Raji (cell line): ENCODE data around the gene FLNB.

ENCODE experiments used
- POLR2A ChIP-seq: IDR thresholded peaks from 2 replicates; pipeline ENCODE4 v1.6.1; 2011; ENCODE audit warnings: low read depth, low read length, control low read depth; ENCODE audit not compliant: insufficient read depth

FLNB gene

DNA sequence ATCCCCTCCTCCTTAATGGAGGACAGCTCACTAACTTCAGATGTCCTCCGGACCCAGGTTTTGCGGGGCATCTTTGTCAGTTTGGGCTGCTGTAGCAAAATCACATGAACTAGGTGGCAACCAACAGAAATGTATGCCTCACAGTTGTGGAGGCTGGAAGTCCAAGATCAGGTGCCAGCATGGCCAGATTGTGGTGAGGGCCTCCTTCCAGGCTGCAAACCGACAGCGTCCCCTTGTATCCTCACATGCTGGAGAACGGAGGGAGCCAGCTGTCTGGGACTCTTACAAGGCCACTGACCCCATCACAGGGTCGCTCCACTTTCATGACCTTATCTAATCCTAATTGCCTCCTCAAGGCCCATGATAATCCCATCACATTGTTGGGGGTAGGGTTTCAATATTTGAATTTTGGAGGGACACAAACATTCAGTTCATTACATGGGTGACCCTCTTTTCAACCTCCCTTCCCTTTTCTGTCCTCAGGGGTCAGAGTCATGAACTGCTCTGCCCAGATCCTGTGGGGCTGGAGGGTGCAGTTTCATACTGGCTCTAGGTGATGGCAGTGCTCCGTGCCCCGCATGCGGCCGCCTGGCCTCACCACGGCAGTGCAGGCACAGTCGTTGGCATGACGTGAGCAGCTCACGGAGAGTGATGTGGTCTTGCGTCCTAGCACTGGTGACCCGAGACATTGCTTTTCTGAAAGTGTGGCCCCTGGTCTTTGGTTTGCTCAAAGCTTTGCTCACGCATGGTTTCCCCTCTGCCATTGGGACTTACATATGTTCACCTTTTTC lies 144.2 kb downstream of the FLNB start:
- TF ChIP-seq POLR2A, result no peak

GRCh38 chr3:58153371-58153770 lies 145.1 kb downstream of the FLNB start:
- no peak for TF ChIP-seq POLR2A

DNA sequence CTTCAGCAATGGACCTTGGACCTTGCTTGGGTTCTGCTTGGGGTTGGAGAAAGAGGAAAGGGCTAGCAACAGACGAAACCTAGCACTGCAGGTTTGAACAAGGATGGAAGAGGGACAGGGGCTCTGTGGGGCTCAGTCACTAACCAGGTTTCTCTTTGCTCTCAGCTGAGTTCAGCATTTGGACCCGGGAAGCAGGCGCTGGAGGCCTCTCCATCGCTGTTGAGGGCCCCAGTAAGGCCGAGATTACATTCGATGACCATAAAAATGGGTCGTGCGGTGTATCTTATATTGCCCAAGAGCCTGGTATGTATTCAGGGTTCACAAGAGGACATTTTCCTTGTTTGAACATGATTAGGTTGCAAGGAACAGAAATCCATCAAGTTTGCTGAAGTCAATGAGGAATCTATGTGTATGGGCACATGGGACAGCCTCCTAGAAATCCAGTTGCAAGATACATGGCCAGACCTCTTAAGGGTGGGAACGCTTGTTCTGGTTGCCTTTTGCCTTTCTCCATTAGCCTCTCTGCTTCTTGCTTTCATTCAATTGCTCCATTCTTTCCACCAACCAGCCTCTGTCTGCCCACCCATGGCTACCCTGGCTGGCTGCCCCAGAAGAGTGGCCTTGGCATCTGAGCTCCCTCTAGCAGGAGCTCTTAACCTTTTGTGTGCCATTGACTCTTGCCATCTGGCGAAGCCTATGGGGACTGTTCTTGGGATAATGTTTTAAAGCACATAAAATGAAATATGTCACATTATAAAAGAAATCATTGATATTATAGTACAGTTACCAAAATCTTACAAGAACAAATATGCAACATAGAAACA lies 146.6 kb downstream of the FLNB start:
- no peak for TF ChIP-seq POLR2A

DNA sequence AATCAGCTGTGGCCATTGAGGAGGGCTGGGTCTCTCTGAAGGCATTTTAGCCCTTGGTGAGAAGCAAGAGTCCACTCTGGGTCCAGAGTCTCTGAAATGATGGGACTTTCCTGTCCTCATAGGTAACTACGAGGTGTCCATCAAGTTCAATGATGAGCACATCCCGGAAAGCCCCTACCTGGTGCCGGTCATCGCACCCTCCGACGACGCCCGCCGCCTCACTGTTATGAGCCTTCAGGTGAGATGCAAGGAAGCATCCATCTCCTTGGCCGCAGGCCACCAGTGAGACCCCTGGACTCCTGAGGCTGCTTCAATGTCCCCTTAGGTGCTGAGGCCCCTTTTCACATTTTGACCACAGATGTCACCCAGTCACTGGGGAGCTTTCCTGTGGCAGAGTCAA lies 147.6 kb downstream of the FLNB start:
- TF ChIP-seq POLR2A, result no peak

GRCh38 chr3:58157700-58158099 lies 149.5 kb downstream of the FLNB start:
- no peak for TF ChIP-seq POLR2A

DNA sequence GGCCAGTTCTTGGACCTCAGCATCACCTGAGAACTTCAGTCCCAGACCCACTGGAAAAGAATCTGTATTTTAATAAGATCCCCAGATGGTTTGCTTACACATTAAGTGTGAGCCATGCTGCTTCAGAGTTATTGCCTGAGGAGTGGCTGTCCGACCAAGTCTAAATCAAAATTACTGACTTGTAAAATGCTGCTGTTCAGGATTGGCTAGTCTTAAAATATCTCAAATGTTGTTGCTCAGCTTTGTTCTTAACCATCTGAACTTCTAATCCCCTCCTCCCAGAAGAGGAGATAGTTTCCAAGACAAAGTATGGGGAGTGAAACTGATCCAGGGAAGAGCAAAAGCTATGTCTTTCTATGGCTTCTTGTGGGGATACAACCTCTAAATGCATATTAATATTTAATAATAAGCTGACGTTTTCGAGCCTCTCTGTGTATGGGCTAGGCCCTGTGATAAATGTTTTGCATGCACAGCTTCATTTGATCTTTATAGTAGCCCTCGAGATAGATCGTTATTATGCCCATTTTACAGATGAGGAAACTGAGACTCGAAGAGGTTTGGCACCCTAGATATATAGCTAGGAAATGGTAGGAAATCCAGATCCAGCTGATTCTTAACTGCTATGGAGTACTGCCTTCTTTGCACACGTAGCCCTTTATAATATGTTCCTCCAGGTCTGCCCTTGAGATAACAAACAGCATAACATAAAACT lies 150.4 kb downstream of the FLNB start:
- TF ChIP-seq POLR2A, result no peak

DNA sequence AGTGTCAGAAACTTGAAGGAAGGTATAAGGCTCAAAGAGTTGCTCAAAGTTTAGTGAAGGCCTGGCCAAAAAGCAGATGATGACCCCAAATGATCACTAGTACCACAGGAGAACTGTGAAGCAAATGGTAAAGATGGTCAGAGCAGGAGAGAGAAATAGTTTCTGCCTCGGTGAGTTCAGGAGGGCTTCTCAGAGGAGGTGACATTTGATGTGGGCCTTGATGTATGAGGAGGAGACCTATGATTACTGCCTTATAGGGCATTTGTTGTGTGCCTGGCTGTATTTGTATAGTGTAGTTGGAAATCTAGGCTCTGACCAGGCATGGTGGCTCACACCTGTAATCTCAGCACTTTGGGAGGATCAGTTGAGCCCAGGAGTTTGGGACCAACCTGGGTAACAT lies 152.2 kb downstream of the FLNB start:
- TF ChIP-seq POLR2A, result no peak

DNA sequence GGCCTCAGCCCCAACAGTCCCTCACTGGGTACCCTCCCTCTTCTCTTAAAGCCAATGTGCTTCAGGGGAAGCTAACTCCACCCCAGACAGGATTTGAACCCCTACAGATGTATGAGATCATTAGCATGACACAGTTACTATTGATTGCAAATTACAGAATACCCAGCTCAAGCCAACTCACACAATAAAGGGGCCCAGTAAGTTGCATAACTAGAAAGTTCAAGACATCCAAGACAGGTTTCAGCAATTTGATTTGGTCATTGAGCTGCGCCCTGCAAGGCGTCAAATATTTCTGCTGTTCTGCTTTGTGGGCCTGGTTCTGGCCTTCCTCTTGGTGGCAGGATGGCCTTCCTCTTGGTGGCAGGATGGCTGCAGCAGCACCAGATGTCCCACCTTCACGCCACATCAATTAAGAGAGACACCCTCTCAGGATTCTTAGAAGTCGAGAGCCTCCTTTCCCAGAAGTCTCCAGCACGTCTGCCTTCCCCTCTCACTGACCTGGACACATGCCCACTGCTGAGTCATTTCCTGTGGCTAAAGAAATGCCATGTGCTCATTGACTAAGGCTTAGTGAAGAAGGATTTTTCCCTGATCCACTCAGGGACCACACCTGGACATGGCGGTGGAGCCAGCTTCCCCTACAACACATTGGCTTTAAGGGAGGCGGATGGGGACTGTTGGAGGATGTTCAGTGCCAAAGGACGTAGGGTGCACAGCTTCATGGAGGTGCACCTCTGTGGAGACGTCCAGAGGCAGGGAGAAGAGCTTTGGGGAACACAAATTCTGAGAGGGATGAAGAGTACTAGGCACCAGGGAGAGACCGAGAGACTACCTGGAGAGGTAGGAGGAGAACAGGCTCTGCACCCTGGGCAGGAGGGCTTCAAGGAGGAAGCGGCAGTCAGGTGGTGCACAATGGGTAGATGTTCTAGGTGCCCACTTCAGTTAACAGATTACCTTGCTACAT lies 153.5 kb downstream of the FLNB start:
- no peak for TF ChIP-seq POLR2A

GRCh38 chr3:58163234-58163633 lies 155.0 kb downstream of the FLNB start:
- no peak for TF ChIP-seq POLR2A

- no peak for TF ChIP-seq POLR2A
Measured at GRCh38 chr3:58164199-58164879, 156.1 kb downstream of the FLNB start.

DNA sequence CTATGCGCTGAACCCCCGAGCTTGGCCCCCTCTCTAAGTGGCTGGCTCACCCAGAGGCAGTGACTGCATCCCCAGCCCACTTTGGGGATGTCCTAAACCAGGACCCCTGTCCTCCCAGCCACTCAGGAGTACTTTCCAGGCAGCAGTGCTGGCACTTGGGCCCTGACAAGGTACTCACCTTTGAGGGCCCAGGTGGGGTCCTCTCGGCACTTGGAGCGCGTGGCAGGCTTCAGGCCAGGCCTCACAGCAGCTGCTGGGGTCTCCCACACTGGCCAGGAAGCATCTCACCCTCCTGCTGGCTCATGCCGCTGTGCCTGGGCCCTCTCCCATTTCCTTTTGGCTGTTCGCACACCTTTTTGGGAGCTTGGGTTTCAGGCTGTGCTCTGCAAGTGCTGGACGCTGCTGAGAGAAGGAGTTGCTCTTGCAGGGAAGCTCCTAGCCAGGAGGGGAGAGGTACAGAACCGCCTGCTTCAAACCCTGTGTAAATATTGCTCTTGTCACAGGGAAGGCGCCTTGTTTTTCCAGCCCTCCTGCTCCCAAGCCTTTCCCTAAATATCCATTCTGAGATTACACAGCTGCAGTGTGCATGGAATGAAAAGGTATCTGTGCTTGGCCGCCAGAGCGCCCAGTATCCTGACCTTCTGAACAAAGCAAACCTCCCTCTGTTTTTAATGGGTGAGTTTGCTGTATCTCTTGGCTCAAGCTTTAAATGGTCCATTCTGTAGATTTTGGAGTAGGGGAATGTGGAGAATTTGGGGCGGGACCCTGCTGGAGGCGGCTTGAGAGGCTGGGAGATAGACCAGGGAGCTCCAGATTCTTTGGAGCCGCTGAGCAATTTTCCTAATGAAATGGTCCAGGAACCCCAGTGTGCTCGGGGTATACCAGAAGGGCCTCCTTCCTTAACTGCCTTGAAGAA lies 156.9 kb downstream of the FLNB start:
- no peak for TF ChIP-seq POLR2A

DNA sequence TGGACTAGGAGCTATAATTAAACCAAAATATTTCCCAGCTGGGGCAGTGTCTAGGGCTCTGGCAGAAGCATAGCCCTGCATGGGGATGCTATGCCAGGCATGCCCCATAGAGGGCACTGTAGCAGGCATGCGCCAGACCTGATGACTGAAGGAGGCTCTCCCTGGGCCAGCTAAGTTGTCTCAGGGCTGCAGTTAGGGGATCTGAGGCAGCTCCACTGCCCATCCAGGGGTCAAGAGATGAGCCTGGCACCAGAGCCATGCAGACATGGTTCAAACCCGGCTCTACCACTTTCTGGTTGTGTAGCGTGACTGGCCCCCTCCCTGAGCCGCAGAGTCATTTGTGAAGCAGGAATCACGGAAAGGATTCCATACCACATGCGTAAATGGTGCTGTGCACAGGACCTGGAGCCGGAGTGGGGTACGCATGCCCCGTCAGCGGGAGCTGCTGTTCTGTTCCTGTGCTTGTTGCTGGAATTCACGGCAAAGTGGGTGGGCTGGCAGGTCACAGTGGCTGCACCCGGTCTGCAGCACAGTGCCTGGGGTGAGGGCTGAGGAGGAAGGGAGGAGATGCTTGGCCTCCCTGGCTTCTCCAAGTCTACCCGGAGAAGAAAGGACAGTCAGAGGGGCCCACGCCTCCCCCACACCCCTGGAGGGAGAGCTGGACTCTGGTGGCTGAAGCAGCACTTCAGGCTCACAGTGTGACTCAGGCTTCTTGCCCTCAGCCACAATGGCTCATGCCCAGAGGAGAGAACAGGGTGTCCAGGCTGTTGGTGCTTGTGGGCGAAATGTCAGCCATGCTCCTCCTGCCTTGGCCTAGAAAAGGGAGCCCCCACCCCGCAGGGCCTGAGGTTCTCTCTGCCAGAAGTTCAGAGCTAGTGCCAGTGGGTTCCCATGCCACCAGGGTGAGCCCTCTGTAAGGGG lies 159.5 kb downstream of the FLNB start:
- no peak for TF ChIP-seq POLR2A

GRCh38 chr3:58168498-58168897 lies 160.3 kb downstream of the FLNB start:
- TF ChIP-seq POLR2A, result no peak
